K562 (cell line): Measurements from ENCODE around the gene FGF1. TPM values are rescaled to one million over a fixed set of nuclear protein-coding genes. Genes with fewer than 3 reads are reported as not detected.

Source experiments
- CHD1 ChIP-seq: fragments of 200-600 bp; sonication (generic); IDR thresholded peaks from one replicate; pipeline ENCODE4 v1.6.1; 2012; ENCODE audit warnings: mild to moderate bottlenecking, moderate library complexity, low read length, inconsistent platforms
- DIDO1 ChIP-seq: fragments of 450-650 bp; IDR thresholded peaks from 2 replicates; pipeline ENCODE4 v1.6.1; 2016; ENCODE audit warnings: low read depth, missing biosample characterization, missing genetic modification characterization
- ETV5 ChIP-seq: sonication (generic); formaldehyde crosslinking; IDR thresholded peaks from 2 replicates; pipeline ENCODE4 v1.4.0; 2020; ENCODE audit warnings: low read depth, mild to moderate bottlenecking, missing genetic modification reagents
- ILF3 ChIP-seq: fragments of 450-650 bp; IDR thresholded peaks from 2 replicates; pipeline ENCODE4 v1.6.1; 2018; ENCODE audit warnings: antibody characterized with exemption, mild to moderate bottlenecking, moderate library complexity, borderline replicate concordance
- ILK ChIP-seq: fragments of 450-650 bp; IDR thresholded peaks from 2 replicates; pipeline ENCODE4 v1.6.1; 2016; ENCODE audit warnings: missing genetic modification characterization, low read depth, mild to moderate bottlenecking, missing compliant biosample characterization, moderate library complexity, borderline replicate concordance
- PURB ChIP-seq: sonication (generic); formaldehyde crosslinking; IDR thresholded peaks from 2 replicates; pipeline ENCODE4 v1.9.0; 2021; ENCODE audit warnings: low read depth, mild to moderate bottlenecking, missing genetic modification reagents
- SMAD2 ChIP-seq: fragments of 150-350 bp; IDR thresholded peaks from 2 replicates; pipeline ENCODE4 v1.6.1; 2014; ENCODE audit warnings: low read depth, mild to moderate bottlenecking, low read length
- SPI1 ChIP-seq: IDR thresholded peaks from 2 replicates; pipeline ENCODE4 v1.6.1; 2011; ENCODE audit warnings: low read depth, low read length, control low read depth, borderline replicate concordance
- STAG1 ChIP-seq: sonication (generic); formaldehyde crosslinking; IDR thresholded peaks from 2 replicates; pipeline ENCODE4 v1.5.0; 2020; ENCODE audit warnings: missing genetic modification reagents, borderline replicate concordance
- U2AF1 ChIP-seq: fragments of 200-400 bp; formaldehyde crosslinking; optimal IDR thresholded peaks from 2 replicates; pipeline ENCODE3; 2017; ENCODE audit warnings: mild to moderate bottlenecking, low read depth, low read length, moderate library complexity
- ZNF830 ChIP-seq: fragments of 250-450 bp; sonication (Bioruptor Pico); IDR thresholded peaks from 2 replicates; pipeline ENCODE4 v1.5.0; 2021; ENCODE audit warnings: mild to moderate bottlenecking
- polyA plus RNA-seq, 8 experiments: library from polyadenylated mRNA; depleted of rRNA in 4 of 8; stranded (reverse) in 5 of 8; unstranded in 3 of 8; fragments of >200 nt; fragmentation: Nextera tagmentation in 2 of 8; fragmentation: Illumina TruSeq in 1 of 8; extraction: Ambion mirVana in 2 of 8; extraction: Trizol in 1 of 8; gene quantifications; 2 replicates each; pipeline versions ENCODE4 v1.2.1 to v1.2.3, GENCODE V29; 2011 to 2014; ENCODE audit warnings: inconsistent platforms in 1 of 8, missing spikeins in 1 of 8
- total RNA-seq, 7 experiments: library from RNA; depleted of rRNA in 6 of 7; stranded (reverse); fragments of >200 nt in 6 of 7; fragmentation: Illumina TruSeq in 2 of 7; extraction: Trizol in 2 of 7; gene quantifications; 2 replicates each; pipeline versions ENCODE4 v1.2.1 to v1.2.3, GENCODE V29; 2011 to 2021; ENCODE audit warnings: low replicate concordance in 1 of 7
- TF ChIP-seq, protein P1 (sequence below): fragments of 250-450 bp; sonication (Bioruptor Pico); IDR thresholded peaks from 2 replicates; pipeline ENCODE4 v1.4.0; 2020
- TF ChIP-seq, protein P2 (sequence below): sonication (generic); formaldehyde crosslinking; IDR thresholded peaks from 2 replicates; pipeline ENCODE4 v1.8.0; 2022; ENCODE audit warnings: mild to moderate bottlenecking, missing genetic modification reagents
- TF ChIP-seq, protein P3 (sequence below): IDR thresholded peaks from 2 replicates; pipeline ENCODE4 v1.6.1; 2011; ENCODE audit warnings: borderline replicate concordance, low read depth, mild to moderate bottlenecking, moderate library complexity, low read length; ENCODE audit not compliant: insufficient read depth, poor library complexity, severe bottlenecking
- TF ChIP-seq, protein P4 (sequence below): fragments of 450-650 bp; formaldehyde crosslinking; IDR thresholded peaks from 2 replicates; pipeline ENCODE4 v1.4.0; 2020; ENCODE audit warnings: mild to moderate bottlenecking, moderate library complexity

Gene FGF1
- total and polyA plus RNA-seq, 9 of the 15 experiments (the other 6 are each of a cell fraction or from before 2014, with no cell fraction given): not detected

DNA sequence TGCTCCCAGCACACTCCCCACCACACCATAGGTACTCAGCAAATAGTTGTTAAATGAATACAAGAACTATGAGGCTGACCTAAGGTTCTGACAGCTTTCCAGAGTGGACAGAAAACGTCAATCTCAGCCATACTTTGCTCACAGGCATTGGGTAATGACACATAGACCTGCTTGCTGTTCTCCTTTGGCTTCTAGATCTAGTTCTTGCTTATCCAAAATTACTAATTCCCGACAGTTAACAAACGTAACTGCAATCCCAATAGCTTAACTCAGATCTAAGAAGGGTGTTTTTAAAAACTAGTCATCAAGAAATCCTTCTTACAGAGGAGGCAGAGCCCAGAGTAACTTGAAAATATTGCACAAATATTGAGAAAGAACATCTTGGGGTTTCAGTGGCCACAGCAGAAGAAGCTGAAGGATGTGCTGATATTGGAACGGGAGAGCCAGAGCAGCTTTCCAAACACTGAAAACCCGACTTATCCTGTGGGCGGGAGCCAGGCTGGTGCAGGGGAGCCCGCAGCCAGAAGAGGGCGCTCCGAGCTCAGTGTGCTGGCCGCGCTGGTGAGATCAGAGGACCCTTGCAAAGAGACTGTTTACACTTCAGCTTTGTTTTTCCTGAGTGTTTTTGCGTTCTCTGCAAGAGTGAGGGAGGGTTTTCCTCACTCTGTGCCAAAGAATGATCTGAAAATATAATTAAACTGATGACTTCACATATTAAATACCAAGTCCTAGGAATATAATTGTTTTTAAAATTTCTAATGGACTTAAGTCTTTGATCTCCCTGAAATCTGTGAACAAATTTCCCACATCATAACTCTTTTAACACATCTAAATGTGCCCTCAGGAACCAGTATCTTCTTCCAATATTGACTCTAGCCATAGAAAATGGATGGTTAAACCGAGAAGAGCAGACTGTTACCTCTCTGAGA is 30.3 kb downstream of the FGF1 start (continued):
- TF ChIP-seq STAG1 (CRISPR knock-in tag) (peak; percentile 47; the same call in 1 of the 2 replicates), DIDO1 (tag) (no peak), CHD1 (no peak), U2AF1 (no peak), ILF3 (no peak), ILK (tag) (no peak), ETV5 (CRISPR knock-in tag) (no peak), SPI1 (no peak), PURB (CRISPR knock-in tag) (no peak), SMAD2 (no peak), ZNF830 (CRISPR knock-in tag) (no peak)
- TF ChIP-seq, protein P1, sequence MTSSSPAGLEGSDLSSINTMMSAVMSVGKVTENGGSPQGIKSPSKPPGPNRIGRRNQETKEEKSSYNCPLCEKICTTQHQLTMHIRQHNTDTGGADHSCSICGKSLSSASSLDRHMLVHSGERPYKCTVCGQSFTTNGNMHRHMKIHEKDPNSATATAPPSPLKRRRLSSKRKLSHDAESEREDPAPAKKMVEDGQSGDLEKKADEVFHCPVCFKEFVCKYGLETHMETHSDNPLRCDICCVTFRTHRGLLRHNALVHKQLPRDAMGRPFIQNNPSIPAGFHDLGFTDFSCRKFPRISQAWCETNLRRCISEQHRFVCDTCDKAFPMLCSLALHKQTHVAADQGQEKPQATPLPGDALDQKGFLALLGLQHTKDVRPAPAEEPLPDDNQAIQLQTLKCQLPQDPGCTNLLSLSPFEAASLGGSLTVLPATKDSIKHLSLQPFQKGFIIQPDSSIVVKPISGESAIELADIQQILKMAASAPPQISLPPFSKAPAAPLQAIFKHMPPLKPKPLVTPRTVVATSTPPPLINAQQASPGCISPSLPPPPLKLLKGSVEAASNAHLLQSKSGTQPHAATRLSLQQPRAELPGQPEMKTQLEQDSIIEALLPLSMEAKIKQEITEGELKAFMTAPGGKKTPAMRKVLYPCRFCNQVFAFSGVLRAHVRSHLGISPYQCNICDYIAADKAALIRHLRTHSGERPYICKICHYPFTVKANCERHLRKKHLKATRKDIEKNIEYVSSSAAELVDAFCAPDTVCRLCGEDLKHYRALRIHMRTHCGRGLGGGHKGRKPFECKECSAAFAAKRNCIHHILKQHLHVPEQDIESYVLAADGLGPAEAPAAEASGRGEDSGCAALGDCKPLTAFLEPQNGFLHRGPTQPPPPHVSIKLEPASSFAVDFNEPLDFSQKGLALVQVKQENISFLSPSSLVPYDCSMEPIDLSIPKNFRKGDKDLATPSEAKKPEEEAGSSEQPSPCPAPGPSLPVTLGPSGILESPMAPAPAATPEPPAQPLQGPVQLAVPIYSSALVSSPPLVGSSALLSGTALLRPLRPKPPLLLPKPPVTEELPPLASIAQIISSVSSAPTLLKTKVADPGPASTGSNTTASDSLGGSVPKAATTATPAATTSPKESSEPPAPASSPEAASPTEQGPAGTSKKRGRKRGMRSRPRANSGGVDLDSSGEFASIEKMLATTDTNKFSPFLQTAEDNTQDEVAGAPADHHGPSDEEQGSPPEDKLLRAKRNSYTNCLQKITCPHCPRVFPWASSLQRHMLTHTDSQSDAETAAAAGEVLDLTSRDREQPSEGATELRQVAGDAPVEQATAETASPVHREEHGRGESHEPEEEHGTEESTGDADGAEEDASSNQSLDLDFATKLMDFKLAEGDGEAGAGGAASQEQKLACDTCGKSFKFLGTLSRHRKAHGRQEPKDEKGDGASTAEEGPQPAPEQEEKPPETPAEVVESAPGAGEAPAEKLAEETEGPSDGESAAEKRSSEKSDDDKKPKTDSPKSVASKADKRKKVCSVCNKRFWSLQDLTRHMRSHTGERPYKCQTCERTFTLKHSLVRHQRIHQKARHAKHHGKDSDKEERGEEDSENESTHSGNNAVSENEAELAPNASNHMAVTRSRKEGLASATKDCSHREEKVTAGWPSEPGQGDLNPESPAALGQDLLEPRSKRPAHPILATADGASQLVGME: no peak
- TF ChIP-seq, protein P2, sequence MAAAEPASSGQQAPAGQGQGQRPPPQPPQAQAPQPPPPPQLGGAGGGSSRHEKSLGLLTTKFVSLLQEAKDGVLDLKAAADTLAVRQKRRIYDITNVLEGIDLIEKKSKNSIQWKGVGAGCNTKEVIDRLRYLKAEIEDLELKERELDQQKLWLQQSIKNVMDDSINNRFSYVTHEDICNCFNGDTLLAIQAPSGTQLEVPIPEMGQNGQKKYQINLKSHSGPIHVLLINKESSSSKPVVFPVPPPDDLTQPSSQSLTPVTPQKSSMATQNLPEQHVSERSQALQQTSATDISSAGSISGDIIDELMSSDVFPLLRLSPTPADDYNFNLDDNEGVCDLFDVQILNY: no peak
- TF ChIP-seq, protein P3, sequence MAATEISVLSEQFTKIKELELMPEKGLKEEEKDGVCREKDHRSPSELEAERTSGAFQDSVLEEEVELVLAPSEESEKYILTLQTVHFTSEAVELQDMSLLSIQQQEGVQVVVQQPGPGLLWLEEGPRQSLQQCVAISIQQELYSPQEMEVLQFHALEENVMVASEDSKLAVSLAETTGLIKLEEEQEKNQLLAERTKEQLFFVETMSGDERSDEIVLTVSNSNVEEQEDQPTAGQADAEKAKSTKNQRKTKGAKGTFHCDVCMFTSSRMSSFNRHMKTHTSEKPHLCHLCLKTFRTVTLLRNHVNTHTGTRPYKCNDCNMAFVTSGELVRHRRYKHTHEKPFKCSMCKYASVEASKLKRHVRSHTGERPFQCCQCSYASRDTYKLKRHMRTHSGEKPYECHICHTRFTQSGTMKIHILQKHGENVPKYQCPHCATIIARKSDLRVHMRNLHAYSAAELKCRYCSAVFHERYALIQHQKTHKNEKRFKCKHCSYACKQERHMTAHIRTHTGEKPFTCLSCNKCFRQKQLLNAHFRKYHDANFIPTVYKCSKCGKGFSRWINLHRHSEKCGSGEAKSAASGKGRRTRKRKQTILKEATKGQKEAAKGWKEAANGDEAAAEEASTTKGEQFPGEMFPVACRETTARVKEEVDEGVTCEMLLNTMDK: peak; percentile 23
- TF ChIP-seq, protein P4, sequence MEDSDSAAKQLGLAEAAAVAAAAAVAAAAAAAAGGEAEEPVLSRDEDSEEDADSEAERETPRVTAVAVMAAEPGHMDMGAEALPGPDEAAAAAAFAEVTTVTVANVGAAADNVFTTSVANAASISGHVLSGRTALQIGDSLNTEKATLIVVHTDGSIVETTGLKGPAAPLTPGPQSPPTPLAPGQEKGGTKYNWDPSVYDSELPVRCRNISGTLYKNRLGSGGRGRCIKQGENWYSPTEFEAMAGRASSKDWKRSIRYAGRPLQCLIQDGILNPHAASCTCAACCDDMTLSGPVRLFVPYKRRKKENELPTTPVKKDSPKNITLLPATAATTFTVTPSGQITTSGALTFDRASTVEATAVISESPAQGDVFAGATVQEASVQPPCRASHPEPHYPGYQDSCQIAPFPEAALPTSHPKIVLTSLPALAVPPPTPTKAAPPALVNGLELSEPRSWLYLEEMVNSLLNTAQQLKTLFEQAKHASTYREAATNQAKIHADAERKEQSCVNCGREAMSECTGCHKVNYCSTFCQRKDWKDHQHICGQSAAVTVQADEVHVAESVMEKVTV: peak; percentile 83
